HUDEP-2 (cell line): ENCODE measurements around the gene GPX5.
"Not testable (repeated sequence)": the region's sequence is repeated elsewhere in the genome, so short reads cannot be mapped to it uniquely, and the experiment has no call there.

ENCODE experiments used
- DNase-seq, 76 experiments: peaks; one replicate each; lab custom pipeline; 2025; ENCODE audit not compliant: unreplicated experiment in 76 of 76; lab: John Stamatoyannopoulos, UW

GPX5 gene

GRCh38 chr6:28511628-28512300 is 13.9 kb upstream of the GPX5 start:
- DNase-seq = no peak

GRCh38 chr6:28512387-28512786 is 13.3 kb upstream of the GPX5 start:
- DNase-seq = not testable (repeated sequence)

- DNase-seq = no peak
Observed at GRCh38 chr6:28515676-28516075, 10.0 kb upstream of the GPX5 start, which contains the start of gene GPX6. GPX6 (minus strand) TSS chr6:28515793; CDS start chr6:28515743, 50 bp downstream.

GRCh38 chr6:28517964-28518363 is 7.7 kb upstream of the GPX5 start:
- no peak for DNase-seq

GRCh38 chr6:28522594-28523240 is 3.0 kb upstream of the GPX5 start:
- no peak for DNase-seq

GRCh38 chr6:28523241-28523622 is 2.4 kb upstream of the GPX5 start:
- DNase-seq = peak in 3 of 76 experiments; percentile 7 to 32 (median 10)

- no peak for DNase-seq
Observed at GRCh38 chr6:28530777-28531176, 5.1 kb downstream of the GPX5 start.

- DNase-seq = peak in 2 of 76 experiments; percentile 11 to 26
Observed at GRCh38 chr6:28531479-28532128, 5.9 kb downstream of the GPX5 start.

- no peak for DNase-seq
Observed at GRCh38 chr6:28534306-28534705, 8.6 kb downstream of the GPX5 start.

- DNase-seq = no peak
Observed at GRCh38 chr6:28534875-28535274, 9.2 kb downstream of the GPX5 start.

GRCh38 chr6:28537065-28537464 is 11.4 kb downstream of the GPX5 start:
- DNase-seq = no peak

- peak in 3 of 76 experiments; percentile 11 to 30 (median 16) for DNase-seq
Observed at GRCh38 chr6:28537509-28538140, 11.9 kb downstream of the GPX5 start.

GRCh38 chr6:28541996-28542395 is 16.3 kb downstream of the GPX5 start:
- DNase-seq = no peak

- peak in 75 of 76 experiments; percentile 42 to 96 (median 84) for DNase-seq
Observed at GRCh38 chr6:28542440-28543296, 17.0 kb downstream of the GPX5 start.

GRCh38 chr6:28543651-28544610 is 18.2 kb downstream of the GPX5 start:
- DNase-seq = peak in 18 of 76 experiments; percentile 12 to 50 (median 32)

- DNase-seq = peak in 4 of 76 experiments; percentile 9 to 16 (median 14)
Observed at GRCh38 chr6:28545955-28546354, 20.3 kb downstream of the GPX5 start.

GRCh38 chr6:28547003-28547402 is 21.3 kb downstream of the GPX5 start:
- peak in 17 of 76 experiments; percentile 9 to 60 (median 29) for DNase-seq

- DNase-seq = no peak
Observed at GRCh38 chr6:28551891-28552666, 26.4 kb downstream of the GPX5 start.
